SU-DHL-6 (cell line): ENCODE results near the gene DNAJC28.
"Not testable (repeated sequence)": the region's sequence is repeated elsewhere in the genome, so short reads cannot be mapped to it uniquely, and the experiment has no call there.

Experiments
- H2AFZ ChIP-seq: fragments of 200-600 bp; sonication (generic); 2 replicates; pipeline ENCODE4 v1.6.1; 2014; ENCODE audit warnings: low read depth, mild to moderate bottlenecking, moderate library complexity, mixed read lengths, antibody characterized with exemption, low read length; ENCODE audit not compliant: severe bottlenecking
- H3F3A ChIP-seq: fragments of 200-600 bp; shearing (Covaris generic); 2 replicates; pipeline ENCODE4 v1.6.0; 2016; ENCODE audit warnings: antibody characterized with exemption, mild to moderate bottlenecking; ENCODE audit not compliant: insufficient read depth
- H3K27ac ChIP-seq: fragments of 200-600 bp; sonication (generic); 2 replicates; pipeline ENCODE4 v1.5.1; 2016; ENCODE audit warnings: low read depth, mild to moderate bottlenecking, low read length, moderate library complexity, mixed read lengths
- H3K27me3 ChIP-seq: fragments of 200-600 bp; sonication (generic), shearing (Covaris generic); 2 replicates; pipeline ENCODE4 v1.6.0; 2014; ENCODE audit warnings: mild to moderate bottlenecking, low read length
- H3K36me3 ChIP-seq: fragments of 200-600 bp; sonication (generic); 2 replicates; pipeline ENCODE4 v1.6.1; 2014; ENCODE audit warnings: mild to moderate bottlenecking, low read length, mixed read lengths
- H3K4me2 ChIP-seq: fragments of 300-600, 200-600 bp; shearing (Covaris generic), sonication (generic); 2 replicates; pipeline ENCODE4 v1.6.0; 2014; ENCODE audit warnings: low read length, low read depth, mild to moderate bottlenecking; ENCODE audit not compliant: poor library complexity, severe bottlenecking
- H3K4me3 ChIP-seq: fragments of 200-600 bp; sonication (generic); 2 replicates; pipeline ENCODE4 v1.5.1; 2014; ENCODE audit warnings: antibody characterized with exemption, low read length, mild to moderate bottlenecking, mixed read lengths; ENCODE audit not compliant: insufficient read depth, poor library complexity, severe bottlenecking
- H3K79me2 ChIP-seq: fragments of 200-600 bp; sonication (generic); 2 replicates; pipeline ENCODE4 v1.6.1; 2014; ENCODE audit warnings: mild to moderate bottlenecking, low read length, moderate library complexity; ENCODE audit not compliant: insufficient read depth
- H3K9ac ChIP-seq: fragments of 200-600 bp; sonication (generic); 2 replicates; pipeline ENCODE4 v1.7.0; 2014; ENCODE audit warnings: mild to moderate bottlenecking, low read length
- H3K9me2 ChIP-seq: fragments of 200-600 bp; sonication (generic); replicated peaks from 2 replicates; pipeline ENCODE4 v1.6.1; 2014; ENCODE audit warnings: low read length; ENCODE audit not compliant: insufficient read depth
- H3K9me3 ChIP-seq: fragments of 200-600 bp; sonication (generic); 2 replicates; pipeline ENCODE4 v1.6.1; 2014; ENCODE audit warnings: low read length, mixed read lengths; ENCODE audit not compliant: insufficient read depth
- H4K20me1 ChIP-seq: fragments of 200-600 bp; sonication (generic); 2 replicates; pipeline ENCODE4 v1.6.1; 2014; ENCODE audit warnings: low read depth, mild to moderate bottlenecking, antibody characterized with exemption, low read length, moderate library complexity, mixed read lengths
- EZH2phosphoT487 ChIP-seq: fragments of 200-600 bp; sonication (generic), shearing (Covaris generic); conservative IDR thresholded peaks from 2 replicates; pipeline ENCODE4 v1.6.1; 2018; ENCODE audit warnings: mild to moderate bottlenecking, antibody characterized with exemption, low read length, moderate library complexity, mixed read lengths
- TF ChIP-seq, protein P1 (sequence below): fragments of 200-600 bp; sonication (generic); IDR thresholded peaks from one replicate; pipeline ENCODE4 v1.5.1; 2017; ENCODE audit warnings: antibody characterized with exemption, mild to moderate bottlenecking, low read length, moderate library complexity; ENCODE audit not compliant: insufficient read depth, poor library complexity, severe bottlenecking

DNAJC28 gene

DNA sequence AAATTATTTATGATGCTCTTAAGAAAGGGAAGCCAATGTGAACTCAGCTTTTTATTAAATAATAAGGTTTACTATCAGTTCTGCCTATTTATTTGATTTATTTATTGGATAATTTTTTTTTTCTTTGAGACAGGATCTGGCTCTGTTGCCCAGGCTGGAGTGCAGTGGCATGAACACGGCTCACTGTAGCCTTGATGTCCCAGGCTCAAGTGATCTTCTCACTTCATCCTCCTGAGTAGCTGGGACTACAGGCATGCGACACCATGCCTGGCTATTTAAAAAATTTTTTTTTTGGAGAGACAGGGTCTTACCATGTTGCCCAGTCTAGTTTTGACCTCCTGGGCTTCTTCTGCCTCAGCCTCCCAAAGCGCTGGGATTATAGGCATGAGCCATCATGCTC lies 21.0 kb upstream of the DNAJC28 start:
- H3K4me2 ChIP-seq, result no peak overlapping the region
- no peaks in the 10 kb centered on the region for H3K27me3 ChIP-seq
- H3F3A ChIP-seq, result peaks cover 3% of the 10 kb centered on the region; the same call in 1 of the 2 replicates
- H3K9ac ChIP-seq, result no peak overlapping the region
- no peak overlapping the region for H3K4me3 ChIP-seq
- no peaks in the 10 kb centered on the region for H3K9me2 ChIP-seq
- H3K79me2 ChIP-seq, result no peaks in the 10 kb centered on the region
- TF ChIP-seq, protein P1, sequence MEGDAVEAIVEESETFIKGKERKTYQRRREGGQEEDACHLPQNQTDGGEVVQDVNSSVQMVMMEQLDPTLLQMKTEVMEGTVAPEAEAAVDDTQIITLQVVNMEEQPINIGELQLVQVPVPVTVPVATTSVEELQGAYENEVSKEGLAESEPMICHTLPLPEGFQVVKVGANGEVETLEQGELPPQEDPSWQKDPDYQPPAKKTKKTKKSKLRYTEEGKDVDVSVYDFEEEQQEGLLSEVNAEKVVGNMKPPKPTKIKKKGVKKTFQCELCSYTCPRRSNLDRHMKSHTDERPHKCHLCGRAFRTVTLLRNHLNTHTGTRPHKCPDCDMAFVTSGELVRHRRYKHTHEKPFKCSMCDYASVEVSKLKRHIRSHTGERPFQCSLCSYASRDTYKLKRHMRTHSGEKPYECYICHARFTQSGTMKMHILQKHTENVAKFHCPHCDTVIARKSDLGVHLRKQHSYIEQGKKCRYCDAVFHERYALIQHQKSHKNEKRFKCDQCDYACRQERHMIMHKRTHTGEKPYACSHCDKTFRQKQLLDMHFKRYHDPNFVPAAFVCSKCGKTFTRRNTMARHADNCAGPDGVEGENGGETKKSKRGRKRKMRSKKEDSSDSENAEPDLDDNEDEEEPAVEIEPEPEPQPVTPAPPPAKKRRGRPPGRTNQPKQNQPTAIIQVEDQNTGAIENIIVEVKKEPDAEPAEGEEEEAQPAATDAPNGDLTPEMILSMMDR, result no peak
- TF ChIP-seq EZH2phosphoT487, result no peak
- peaks cover 41% of the 10 kb centered on the region for H3K36me3 ChIP-seq
- H3K9me3 ChIP-seq, result no peaks in the 10 kb centered on the region
- no peak overlapping the region for H2AFZ ChIP-seq
- no peaks in the 10 kb centered on the region for H4K20me1 ChIP-seq
- H3K27ac ChIP-seq, result no peak overlapping the region

GRCh38 chr21:33511639-33512038 lies 20.1 kb upstream of the DNAJC28 start:
- Histone ChIP-seq H3K9me2 (no peaks in the 10 kb centered on the region), H3F3A (peaks cover 3% of the 10 kb centered on the region; the same call in 1 of the 2 replicates), H3K4me3 (no peak overlapping the region), H3K27me3 (no peaks in the 10 kb centered on the region), H4K20me1 (no peaks in the 10 kb centered on the region), H3K27ac (no peak overlapping the region), H3K4me2 (no peak overlapping the region), H2AFZ (no peak overlapping the region), H3K9me3 (no peaks in the 10 kb centered on the region), H3K9ac (no peak overlapping the region), H3K79me2 (no peaks in the 10 kb centered on the region), H3K36me3 (peaks cover 42% of the 10 kb centered on the region)
- no peak for TF ChIP-seq EZH2phosphoT487
- TF ChIP-seq, protein P1, result no peak

DNA sequence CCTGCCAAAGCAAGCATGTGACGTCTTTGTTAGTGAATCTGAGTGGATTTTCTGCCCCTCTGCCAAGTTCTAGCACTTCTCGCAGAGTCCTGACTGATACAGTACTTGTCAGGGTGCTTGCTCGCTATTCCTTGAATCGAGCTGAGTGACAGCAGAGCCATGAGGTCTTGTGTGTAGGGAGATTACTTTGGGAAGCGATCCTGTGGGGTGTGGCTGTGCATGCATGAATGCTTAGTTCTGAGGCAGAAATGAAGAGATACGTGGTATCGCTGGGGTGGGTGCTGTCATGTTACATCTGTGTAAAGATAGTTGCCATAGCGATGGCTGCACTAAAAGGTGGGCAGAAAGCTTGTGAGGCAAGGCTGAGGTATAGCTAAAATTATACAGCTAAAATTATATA lies 19.3 kb upstream of the DNAJC28 start:
- no peaks in the 10 kb centered on the region for H3K9me2 ChIP-seq
- H3K27ac ChIP-seq, result no peak overlapping the region
- TF ChIP-seq, protein P1, result no peak
- H3K4me2 ChIP-seq, result no peak overlapping the region
- no peaks in the 10 kb centered on the region for H3K9me3 ChIP-seq
- H3K4me3 ChIP-seq, result no peak overlapping the region
- no peaks in the 10 kb centered on the region for H4K20me1 ChIP-seq
- peaks cover 36% of the 10 kb centered on the region for H3K36me3 ChIP-seq
- no peak overlapping the region for H3K9ac ChIP-seq
- H3F3A ChIP-seq, result peaks cover 3% of the 10 kb centered on the region; the same call in 1 of the 2 replicates
- no peaks in the 10 kb centered on the region for H3K27me3 ChIP-seq
- H2AFZ ChIP-seq, result no peak overlapping the region
- H3K79me2 ChIP-seq, result no peaks in the 10 kb centered on the region

DNA sequence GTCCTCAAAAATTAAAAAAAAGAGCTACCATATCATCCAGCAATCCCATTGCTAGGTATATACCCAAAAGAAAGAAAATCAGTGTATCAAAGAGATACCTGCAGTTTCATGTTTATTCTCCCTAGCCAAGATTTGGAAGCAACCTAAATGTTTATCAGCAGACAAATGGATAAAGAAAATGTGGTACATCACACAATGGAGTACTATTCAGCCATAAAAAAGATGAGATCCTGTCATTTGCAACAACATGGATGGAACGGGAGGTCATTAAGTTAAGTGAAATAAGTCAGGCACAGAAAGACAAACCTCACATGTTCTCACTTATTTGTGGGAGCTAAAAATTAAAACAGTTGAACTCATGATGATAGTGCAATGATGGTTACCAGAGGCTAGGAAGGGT lies 15.5 kb upstream of the DNAJC28 start:
- not testable (repeated sequence) for H3K4me3 ChIP-seq, H3K9ac ChIP-seq, H2AFZ ChIP-seq, H3K27me3 ChIP-seq, H3K4me2 ChIP-seq, H3K27ac ChIP-seq, H3F3A ChIP-seq, H3K79me2 ChIP-seq, H3K9me2 ChIP-seq, H4K20me1 ChIP-seq, H3K9me3 ChIP-seq
- H3K36me3 ChIP-seq, result peaks cover 41% of the 10 kb centered on the region
